MM.1S (cell line): ENCODE data around the gene KDM2A.

Experiments
- DNase-seq: peaks from one replicate; pipeline ENCODE4 v3.0.0-alpha.2; 2015
- H2AFZ ChIP-seq: fragments of 300-600 bp; sonication (generic); 2 replicates; pipeline ENCODE4 v1.6.0; 2016; ENCODE audit warnings: antibody characterized with exemption, low read length
- H3F3A ChIP-seq: fragments of 300-600 bp; sonication (generic); 2 replicates; pipeline ENCODE4 v1.6.1; 2016; ENCODE audit warnings: mild to moderate bottlenecking, antibody characterized with exemption, low read length, moderate library complexity, mixed read lengths; ENCODE audit not compliant: insufficient read depth
- H3K27ac ChIP-seq: fragments of 300-600 bp; sonication (generic); 2 replicates; pipeline ENCODE4 v1.5.1; 2016; ENCODE audit warnings: mild to moderate bottlenecking, low read length
- H3K27me3 ChIP-seq: fragments of 300-600 bp; sonication (generic); replicated peaks from 2 replicates; pipeline ENCODE4 v1.6.0; 2016; ENCODE audit warnings: low read length; ENCODE audit not compliant: insufficient read depth
- H3K36me3 ChIP-seq: fragments of 300-600 bp; sonication (generic); replicated peaks from 2 replicates; pipeline ENCODE4 v1.6.1; 2016; ENCODE audit warnings: mild to moderate bottlenecking, low read length, mixed read lengths; ENCODE audit not compliant: insufficient read depth
- H3K4me1 ChIP-seq: fragments of 300-600 bp; sonication (generic); 2 replicates; pipeline ENCODE4 v1.6.1; 2016; ENCODE audit warnings: low read length, mixed read lengths
- H3K4me2 ChIP-seq: fragments of 300-600 bp; sonication (generic); 2 replicates; pipeline ENCODE4 v1.6.0; 2016; ENCODE audit warnings: low read depth, low read length
- H3K4me3 ChIP-seq: fragments of 300-600 bp; sonication (generic); 2 replicates; pipeline ENCODE4 v1.5.1; 2016; ENCODE audit warnings: low read length, mixed read lengths
- H3K79me2 ChIP-seq: fragments of 300-600 bp; sonication (generic); 2 replicates; pipeline ENCODE4 v1.6.1; 2016; ENCODE audit warnings: mixed run types, low read length, mixed read lengths
- H3K9ac ChIP-seq: fragments of 300-600 bp; sonication (generic); 2 replicates; pipeline ENCODE4 v1.6.1; 2016; ENCODE audit warnings: low read length, mixed read lengths
- H3K9me2 ChIP-seq: fragments of 300-600 bp; sonication (generic); replicated peaks from 2 replicates; pipeline ENCODE4 v1.6.1; 2016; ENCODE audit warnings: mild to moderate bottlenecking, low read length, mixed read lengths; ENCODE audit not compliant: insufficient read depth
- H3K9me3 ChIP-seq: fragments of 300-600 bp; sonication (generic); replicated peaks from 2 replicates; pipeline ENCODE4 v1.6.1; 2016; ENCODE audit warnings: mild to moderate bottlenecking, low read length, mixed read lengths; ENCODE audit not compliant: insufficient read depth
- H4K20me1 ChIP-seq: fragments of 300-600 bp; sonication (generic); 2 replicates; pipeline ENCODE4 v1.6.1; 2016; ENCODE audit warnings: mild to moderate bottlenecking, low read length, moderate library complexity, mixed read lengths; ENCODE audit not compliant: insufficient read depth
- EZH2 ChIP-seq: fragments of 300-600 bp; sonication (generic); optimal IDR thresholded peaks from 2 replicates; pipeline ENCODE3; 2017; ENCODE audit warnings: low read depth, mild to moderate bottlenecking, antibody characterized with exemption, low read length, mixed read lengths
- EZH2phosphoT487 ChIP-seq: fragments of 300-600 bp; sonication (generic); IDR thresholded peaks from 2 replicates; pipeline ENCODE4 v1.6.1; 2018; ENCODE audit warnings: antibody characterized with exemption, low read length
- TF ChIP-seq, protein P1 (sequence below): fragments of 300-600 bp; sonication (generic); IDR thresholded peaks from 2 replicates; pipeline ENCODE4 v1.5.1; 2016; ENCODE audit warnings: antibody characterized with exemption, low read length, mixed read lengths

Gene KDM2A

DNA sequence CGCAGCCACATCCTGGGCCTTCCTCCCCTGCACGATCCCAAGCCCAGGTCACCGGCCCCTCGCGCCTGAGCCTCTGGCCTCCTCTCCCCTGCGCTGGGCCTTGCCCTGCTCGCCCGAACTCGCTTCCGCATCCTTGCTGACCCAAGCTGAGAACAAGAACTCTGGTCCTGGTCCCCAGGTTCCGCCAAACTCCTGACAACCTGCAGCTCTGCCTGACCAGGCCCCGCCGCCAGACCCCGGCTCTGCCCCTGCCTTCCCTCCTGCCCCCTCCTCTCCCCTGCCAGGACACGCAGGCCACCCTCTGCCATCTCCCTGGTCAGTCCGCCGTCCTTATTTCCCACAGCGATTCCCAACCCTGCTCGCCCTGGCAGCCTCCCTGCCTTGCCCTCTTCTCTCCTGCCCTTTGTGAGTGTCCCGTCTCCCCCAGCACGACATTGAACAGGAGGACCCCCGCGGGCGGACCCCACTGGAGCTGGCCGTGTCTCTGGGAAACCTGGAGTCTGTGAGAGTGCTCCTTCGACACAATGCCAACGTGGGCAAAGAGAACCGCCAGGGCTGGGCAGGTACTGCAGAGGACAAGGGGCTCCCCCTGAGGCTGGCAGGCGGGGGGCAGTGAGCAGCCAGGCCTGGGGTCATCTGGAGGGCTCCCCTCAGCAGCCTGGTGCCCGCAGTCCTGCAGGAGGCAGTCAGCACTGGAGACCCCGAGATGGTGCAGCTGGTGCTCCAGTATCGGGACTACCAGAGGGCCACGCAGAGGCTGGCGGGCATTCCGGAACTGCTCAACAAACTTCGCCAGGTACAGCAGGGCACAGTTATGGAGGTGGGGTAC is 170.8 kb downstream of the KDM2A start:
- Histone ChIP-seq H3K9me3 (no peaks in the 10 kb centered on the region), H3F3A (peaks cover 34% of the 10 kb centered on the region), H3K36me3 (peaks cover 10% of the 10 kb centered on the region; the same call in 1 of the 2 replicates), H3K4me1 (peaks cover 19% of the 10 kb centered on the region), H4K20me1 (no peaks in the 10 kb centered on the region), H3K79me2 (peaks cover 37% of the 10 kb centered on the region), H3K9ac (peak overlapping the region; percentile 82; the same call in 1 of the 2 replicates), H3K27ac (no peak overlapping the region), H3K27me3 (no peaks in the 10 kb centered on the region), H3K4me2 (peak overlapping the region; percentile 100), H3K9me2 (no peaks in the 10 kb centered on the region), H2AFZ (no peak overlapping the region), H3K4me3 (peak overlapping the region; percentile 88)
- TF ChIP-seq, protein P1, sequence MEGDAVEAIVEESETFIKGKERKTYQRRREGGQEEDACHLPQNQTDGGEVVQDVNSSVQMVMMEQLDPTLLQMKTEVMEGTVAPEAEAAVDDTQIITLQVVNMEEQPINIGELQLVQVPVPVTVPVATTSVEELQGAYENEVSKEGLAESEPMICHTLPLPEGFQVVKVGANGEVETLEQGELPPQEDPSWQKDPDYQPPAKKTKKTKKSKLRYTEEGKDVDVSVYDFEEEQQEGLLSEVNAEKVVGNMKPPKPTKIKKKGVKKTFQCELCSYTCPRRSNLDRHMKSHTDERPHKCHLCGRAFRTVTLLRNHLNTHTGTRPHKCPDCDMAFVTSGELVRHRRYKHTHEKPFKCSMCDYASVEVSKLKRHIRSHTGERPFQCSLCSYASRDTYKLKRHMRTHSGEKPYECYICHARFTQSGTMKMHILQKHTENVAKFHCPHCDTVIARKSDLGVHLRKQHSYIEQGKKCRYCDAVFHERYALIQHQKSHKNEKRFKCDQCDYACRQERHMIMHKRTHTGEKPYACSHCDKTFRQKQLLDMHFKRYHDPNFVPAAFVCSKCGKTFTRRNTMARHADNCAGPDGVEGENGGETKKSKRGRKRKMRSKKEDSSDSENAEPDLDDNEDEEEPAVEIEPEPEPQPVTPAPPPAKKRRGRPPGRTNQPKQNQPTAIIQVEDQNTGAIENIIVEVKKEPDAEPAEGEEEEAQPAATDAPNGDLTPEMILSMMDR, result no peak
- TF ChIP-seq EZH2phosphoT487 (no peak), EZH2 (no peak)
- DNase-seq, result no peak

GRCh38 chr11:67290801-67291200 is 171.7 kb downstream of the KDM2A start:
- H3K4me1 ChIP-seq, result peaks cover 19% of the 10 kb centered on the region
- H3K36me3 ChIP-seq, result peaks cover 7% of the 10 kb centered on the region; the same call in 1 of the 2 replicates
- H3K9ac ChIP-seq, result no peak overlapping the region
- no peak overlapping the region for H2AFZ ChIP-seq
- no peak for DNase-seq
- no peaks in the 10 kb centered on the region for H3K9me2 ChIP-seq
- H3K27me3 ChIP-seq, result no peaks in the 10 kb centered on the region
- H3K4me3 ChIP-seq, result no peak overlapping the region
- no peak overlapping the region for H3K27ac ChIP-seq
- TF ChIP-seq, protein P1, result no peak
- H3F3A ChIP-seq, result peaks cover 29% of the 10 kb centered on the region
- no peaks in the 10 kb centered on the region for H4K20me1 ChIP-seq
- peaks cover 37% of the 10 kb centered on the region for H3K79me2 ChIP-seq
- H3K9me3 ChIP-seq, result no peaks in the 10 kb centered on the region
- H3K4me2 ChIP-seq, result no peak overlapping the region

- no peaks in the 10 kb centered on the region for H3K27me3 ChIP-seq
- H3K4me3 ChIP-seq, result no peak overlapping the region
- H3K4me2 ChIP-seq, result no peak overlapping the region
- no peak for DNase-seq
- H3K79me2 ChIP-seq, result peaks cover 37% of the 10 kb centered on the region
- no peaks in the 10 kb centered on the region for H3K9me2 ChIP-seq
- H3K9ac ChIP-seq, result no peak overlapping the region
- TF ChIP-seq EZH2phosphoT487, result no peak
- no peak for TF ChIP-seq EZH2
- TF ChIP-seq, protein P1, result no peak
- no peak overlapping the region for H3K27ac ChIP-seq
- peaks cover 11% of the 10 kb centered on the region; the same call in 1 of the 2 replicates for H3K36me3 ChIP-seq
- peaks cover 20% of the 10 kb centered on the region for H3F3A ChIP-seq
- H3K4me1 ChIP-seq, result peaks cover 19% of the 10 kb centered on the region
- H2AFZ ChIP-seq, result no peak overlapping the region
- H4K20me1 ChIP-seq, result no peaks in the 10 kb centered on the region
- no peaks in the 10 kb centered on the region for H3K9me3 ChIP-seq
Measured at GRCh38 chr11:67291481-67292381, 172.7 kb downstream of the KDM2A start.
